NT2/D1 (cell line): ENCODE data around the gene SULT1A3.

Source experiments
- SUZ12 ChIP-seq: IDR thresholded peaks from 2 replicates; pipeline ENCODE4 v1.6.1; 2011; ENCODE audit not compliant: insufficient read length, insufficient read depth; ENCODE audit errors: extremely low read depth
- YY1 ChIP-seq: IDR thresholded peaks from 2 replicates; pipeline ENCODE4 v1.6.1; 2011; ENCODE audit not compliant: insufficient read length, insufficient read depth
- ZNF274 ChIP-seq: IDR thresholded peaks from 2 replicates; pipeline ENCODE4 v1.6.1; 2011; ENCODE audit warnings: mild to moderate bottlenecking, low read depth, low read length

DNA sequence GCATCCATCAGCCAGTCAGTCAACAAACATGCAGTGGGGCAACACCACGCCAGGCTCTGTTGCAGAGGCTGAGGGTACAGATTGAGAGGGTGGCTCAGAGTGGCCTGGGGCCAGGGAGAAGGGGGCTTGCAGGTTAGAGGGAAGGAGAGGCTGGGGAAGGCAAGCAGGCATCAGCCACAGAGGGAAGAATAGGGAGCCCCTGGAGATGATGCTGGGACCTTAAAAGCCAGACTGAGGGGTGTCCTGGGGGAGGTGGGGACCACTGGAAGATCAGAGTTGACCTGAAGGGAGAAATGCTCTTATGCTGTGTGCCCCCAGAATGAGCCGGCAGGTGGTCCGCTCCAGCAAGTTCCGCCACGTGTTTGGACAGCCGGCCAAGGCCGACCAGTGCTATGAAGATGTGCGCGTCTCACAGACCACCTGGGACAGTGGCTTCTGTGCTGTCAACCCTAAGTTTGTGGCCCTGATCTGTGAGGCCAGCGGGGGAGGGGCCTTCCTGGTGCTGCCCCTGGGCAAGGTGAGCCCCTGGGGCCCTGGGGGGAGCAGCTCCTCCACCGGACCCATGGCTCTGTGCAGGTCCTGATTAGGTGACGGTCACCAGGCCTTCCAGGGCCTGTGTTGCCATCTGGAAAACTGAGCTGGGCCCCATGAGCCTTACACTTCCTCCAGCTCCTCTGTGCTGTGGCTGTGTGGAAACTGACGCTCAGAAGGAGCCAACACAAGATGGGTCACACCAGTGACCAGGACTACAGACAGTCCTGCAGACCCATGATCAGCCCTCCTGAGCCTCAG lies 14.0 kb upstream of the SULT1A3 start:
- TF ChIP-seq SUZ12 (no peak), YY1 (no peak), ZNF274 (no peak)
